GM18526 (cell line): Measurements from ENCODE around the gene ANO9.

Source experiments
- POLR2A ChIP-seq: IDR thresholded peaks from 3 replicates; pipeline ENCODE4 v1.6.1; 2011; ENCODE audit not compliant: insufficient read length; ENCODE audit errors: extremely low read depth

ANO9 gene

DNA sequence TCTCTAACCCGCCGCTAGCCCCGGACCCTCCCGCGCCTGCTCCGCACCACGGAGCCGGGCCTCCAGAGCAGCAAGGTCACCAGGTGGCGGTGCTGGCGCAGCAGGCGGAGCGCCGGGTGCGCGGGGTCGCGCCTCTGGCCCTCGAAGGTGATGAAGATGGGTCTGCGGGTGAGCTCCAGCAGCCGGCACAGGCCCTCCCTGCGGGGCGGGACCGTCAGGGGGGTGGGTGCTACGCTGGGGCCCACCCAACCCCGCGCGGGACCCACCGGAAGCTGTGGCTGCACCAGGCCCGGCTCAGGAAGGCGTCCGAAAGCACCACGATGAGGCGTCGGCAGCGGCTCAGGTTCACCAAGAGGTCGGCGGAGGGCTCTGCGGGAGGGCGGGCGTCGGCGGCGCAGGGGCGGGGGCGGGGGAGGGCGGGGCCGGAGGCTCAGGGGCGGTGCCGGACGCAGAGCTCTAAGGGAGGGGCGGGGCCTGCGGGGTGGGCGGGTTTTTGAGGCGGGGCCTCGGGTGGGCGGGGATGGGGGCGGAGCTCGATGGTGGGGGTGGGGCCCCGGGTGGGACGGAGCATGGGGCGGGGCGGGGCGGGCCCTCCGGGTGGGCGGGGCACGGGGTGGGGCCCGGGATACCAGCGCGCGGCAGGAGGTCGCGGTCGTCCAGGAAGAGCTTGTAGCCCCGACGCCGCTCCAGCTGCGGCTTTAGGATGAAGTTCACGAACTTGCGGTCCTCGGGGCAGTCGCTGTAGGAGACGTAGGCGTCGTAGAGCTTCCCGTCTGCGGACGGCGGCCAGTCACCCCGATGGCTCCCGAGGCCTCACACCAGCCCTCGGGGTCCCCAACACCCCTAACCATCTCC is 34.8 kb downstream of the ANO9 start:
- TF ChIP-seq POLR2A: no peak

GRCh38 chr11:405954-406795 is 35.6 kb downstream of the ANO9 start:
- no peak for TF ChIP-seq POLR2A

GRCh38 chr11:405323-405953 is 36.4 kb downstream of the ANO9 start:
- no peak for TF ChIP-seq POLR2A

DNA sequence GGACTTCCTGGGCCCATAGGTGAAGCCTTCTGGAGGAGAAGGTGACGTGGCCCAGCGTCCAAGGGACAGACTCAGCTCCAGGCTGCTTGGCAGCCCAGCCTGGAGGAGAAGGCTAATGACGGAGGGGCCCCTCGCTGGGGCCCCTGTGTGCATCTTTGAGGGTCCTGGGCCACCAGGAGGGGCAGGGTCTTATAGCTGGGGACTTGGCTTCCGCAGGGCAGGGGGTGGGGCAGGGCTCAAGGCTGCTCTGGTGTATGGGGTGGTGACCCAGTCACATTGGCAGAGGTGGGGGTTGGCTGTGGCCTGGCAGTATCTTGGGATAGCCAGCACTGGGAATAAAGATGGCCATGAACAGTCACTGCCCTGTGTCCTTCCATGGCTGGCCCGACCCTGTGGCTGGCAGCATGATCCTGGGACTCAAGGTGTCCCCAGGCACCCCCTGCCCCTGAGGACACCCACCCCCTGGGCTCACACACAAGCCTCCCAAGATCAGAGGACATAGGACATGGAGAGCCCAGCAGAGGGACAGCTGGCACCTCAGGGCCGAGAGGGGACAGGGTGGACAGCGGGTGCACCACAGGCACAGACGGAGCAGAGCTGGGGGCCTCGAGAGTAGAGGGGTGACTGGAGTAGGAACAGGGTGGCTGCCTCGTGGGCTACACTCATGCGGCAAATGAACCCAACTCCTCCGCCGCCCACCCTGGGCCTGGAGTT is 37.1 kb downstream of the ANO9 start:
- TF ChIP-seq POLR2A: no peak

DNA sequence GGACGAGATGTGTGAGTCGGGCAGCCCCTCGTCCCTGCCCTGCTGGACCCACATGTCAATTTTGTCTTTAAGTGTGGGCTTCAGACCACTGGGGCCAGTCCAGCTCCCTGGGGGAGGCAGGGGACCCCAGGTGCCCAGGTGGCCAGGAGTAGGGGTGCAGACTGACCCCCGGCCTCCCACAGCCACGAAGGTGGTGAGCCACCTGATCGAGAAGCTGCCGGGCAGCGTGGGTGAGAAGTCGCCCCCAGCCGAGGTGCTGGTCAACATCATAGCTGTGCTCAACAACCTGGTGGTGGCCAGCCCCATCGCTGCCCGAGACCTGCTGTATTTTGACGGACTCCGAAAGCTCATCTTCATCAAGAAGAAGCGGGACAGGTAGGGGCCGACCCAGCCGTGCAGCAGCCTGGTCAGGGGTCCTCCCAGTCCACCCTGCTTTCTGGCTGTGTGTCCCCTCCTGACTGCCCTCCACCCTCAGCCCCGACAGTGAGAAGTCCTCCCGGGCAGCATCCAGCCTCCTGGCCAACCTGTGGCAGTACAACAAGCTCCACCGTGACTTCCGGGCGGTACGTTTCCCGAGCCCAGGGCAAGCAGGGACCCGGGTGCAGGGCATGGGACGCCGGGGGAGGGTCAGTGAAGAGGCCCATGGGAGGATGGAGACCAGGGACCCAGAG is 37.9 kb downstream of the ANO9 start:
- no peak for TF ChIP-seq POLR2A

GRCh38 chr11:403021-403760 is 38.6 kb downstream of the ANO9 start:
- TF ChIP-seq POLR2A: no peak

- TF ChIP-seq POLR2A: no peak
These were observed 41.5 kb downstream of the ANO9 start for GRCh38 chr11:400241-400689.

GRCh38 chr11:399731-400211 is 42.0 kb downstream of the ANO9 start:
- no peak for TF ChIP-seq POLR2A

DNA sequence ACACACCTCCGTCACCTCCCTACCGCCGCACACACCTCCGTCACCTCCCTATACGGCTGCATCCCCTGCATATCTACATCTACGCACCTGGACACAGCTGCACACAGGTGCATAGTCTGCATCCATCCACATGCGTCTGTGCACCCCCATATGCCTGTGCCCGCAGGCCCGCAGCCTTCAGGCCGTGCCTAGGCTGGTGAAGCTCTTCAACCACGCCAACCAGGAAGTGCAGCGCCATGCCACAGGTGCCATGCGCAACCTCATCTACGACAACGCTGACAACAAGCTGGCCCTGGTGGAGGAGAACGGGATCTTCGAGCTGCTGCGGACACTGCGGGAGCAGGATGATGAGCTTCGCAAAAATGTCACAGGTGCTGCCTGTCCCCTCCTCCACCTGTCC is 43.0 kb downstream of the ANO9 start:
- TF ChIP-seq POLR2A: no peak

DNA sequence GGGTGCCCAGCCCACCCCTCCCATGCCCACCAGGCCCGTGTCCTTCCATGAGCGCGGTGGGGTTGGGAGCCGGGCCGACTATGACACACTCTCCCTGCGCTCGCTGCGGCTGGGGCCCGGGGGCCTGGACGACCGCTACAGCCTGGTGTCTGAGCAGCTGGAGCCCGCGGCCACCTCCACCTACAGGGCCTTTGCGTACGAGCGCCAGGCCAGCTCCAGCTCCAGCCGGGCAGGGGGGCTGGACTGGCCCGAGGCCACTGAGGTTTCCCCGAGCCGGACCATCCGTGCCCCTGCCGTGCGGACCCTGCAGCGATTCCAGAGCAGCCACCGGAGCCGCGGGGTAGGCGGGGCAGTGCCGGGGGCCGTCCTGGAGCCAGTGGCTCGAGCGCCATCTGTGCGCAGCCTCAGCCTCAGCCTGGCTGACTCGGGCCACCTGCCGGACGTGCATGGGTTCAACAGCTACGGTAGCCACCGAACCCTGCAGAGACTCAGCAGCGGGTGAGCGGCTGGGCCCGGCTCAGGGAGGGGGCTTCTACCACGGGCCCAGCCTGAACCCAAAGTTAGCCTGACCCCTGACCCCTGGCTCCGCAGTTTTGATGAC is 44.8 kb downstream of the ANO9 start:
- no peak for TF ChIP-seq POLR2A

GRCh38 chr11:396511-396947 is 45.3 kb downstream of the ANO9 start:
- no peak for TF ChIP-seq POLR2A

GRCh38 chr11:395866-396265 is 45.9 kb downstream of the ANO9 start:
- TF ChIP-seq POLR2A: no peak

- TF ChIP-seq POLR2A: no peak
These were observed 46.8 kb downstream of the ANO9 start for GRCh38 chr11:394858-395655.
